Measurements from ENCODE around the gene SLC22A12.

DNA sequence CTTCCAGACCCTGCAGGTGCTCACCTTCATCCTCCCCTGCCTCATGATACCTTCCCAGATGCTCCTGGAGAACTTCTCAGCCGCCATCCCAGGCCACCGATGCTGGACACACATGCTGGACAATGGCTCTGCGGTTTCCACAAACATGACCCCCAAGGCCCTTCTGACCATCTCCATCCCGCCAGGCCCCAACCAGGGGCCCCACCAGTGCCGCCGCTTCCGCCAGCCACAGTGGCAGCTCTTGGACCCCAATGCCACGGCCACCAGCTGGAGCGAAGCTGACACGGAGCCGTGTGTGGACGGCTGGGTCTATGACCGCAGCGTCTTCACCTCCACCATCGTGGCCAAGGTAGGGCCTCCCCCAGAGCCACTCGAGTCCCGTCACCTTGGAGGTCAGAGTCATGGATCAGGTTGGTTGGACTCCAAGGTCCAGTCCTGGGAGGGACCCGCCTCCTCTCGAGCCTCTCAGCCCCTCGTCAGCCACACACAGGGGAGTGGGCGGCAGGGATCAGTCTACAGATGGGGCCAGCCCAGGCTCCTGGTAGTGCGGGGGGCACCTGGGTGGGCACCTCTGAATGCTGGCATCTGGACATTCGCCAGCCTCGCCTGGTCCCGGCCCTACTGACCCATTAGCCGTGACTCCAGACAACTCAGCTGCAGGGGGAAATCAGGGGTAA lies 34.8 kb upstream of the SLC22A12 start:
- TF ChIP-seq, protein P1, sequence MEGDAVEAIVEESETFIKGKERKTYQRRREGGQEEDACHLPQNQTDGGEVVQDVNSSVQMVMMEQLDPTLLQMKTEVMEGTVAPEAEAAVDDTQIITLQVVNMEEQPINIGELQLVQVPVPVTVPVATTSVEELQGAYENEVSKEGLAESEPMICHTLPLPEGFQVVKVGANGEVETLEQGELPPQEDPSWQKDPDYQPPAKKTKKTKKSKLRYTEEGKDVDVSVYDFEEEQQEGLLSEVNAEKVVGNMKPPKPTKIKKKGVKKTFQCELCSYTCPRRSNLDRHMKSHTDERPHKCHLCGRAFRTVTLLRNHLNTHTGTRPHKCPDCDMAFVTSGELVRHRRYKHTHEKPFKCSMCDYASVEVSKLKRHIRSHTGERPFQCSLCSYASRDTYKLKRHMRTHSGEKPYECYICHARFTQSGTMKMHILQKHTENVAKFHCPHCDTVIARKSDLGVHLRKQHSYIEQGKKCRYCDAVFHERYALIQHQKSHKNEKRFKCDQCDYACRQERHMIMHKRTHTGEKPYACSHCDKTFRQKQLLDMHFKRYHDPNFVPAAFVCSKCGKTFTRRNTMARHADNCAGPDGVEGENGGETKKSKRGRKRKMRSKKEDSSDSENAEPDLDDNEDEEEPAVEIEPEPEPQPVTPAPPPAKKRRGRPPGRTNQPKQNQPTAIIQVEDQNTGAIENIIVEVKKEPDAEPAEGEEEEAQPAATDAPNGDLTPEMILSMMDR (IDR thresholded peaks at IDR 0.05; ENCODE audit: insufficient read depth, low read depth, low read length): no peak
- TF ChIP-seq EZH2 (IDR thresholded peaks at IDR 0.05; ENCODE audit: insufficient read depth, low read length): no peak
